ENCODE results near the gene CHID1.

The CHID1 gene

DNA sequence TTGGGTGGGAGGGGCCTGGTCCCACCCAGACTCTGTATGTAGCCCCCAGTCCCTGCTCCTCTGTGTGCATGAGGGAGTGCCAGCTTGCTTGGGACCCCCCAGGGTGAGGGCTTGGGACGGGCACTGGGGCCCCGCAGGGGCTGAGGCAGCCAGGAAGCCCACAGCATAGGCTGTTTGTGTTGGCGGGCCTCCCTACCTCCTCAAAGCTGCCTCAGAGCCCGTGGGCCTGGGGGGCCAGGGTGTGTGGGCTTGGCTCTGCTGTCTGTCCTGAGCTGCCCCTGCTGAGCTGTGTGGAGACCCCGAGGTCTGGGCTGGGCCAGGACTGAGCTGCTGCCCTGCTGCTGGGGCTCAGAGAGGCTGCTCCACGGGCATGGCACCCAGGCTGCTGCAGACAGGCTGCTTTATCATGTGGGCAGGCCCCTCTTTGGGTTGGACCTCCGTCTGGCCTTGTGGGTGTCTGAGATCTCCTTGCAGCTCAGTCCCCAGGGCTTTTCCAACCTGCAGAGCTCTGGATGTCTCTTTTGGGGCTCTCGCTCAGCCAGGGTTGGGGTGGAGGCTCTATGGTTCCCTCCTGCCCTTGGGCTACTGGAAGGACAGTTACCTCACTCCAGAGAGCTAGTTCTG is 64.6 kb downstream of the CHID1 start:
- peak; percentile 68 for DNase-seq

DNA sequence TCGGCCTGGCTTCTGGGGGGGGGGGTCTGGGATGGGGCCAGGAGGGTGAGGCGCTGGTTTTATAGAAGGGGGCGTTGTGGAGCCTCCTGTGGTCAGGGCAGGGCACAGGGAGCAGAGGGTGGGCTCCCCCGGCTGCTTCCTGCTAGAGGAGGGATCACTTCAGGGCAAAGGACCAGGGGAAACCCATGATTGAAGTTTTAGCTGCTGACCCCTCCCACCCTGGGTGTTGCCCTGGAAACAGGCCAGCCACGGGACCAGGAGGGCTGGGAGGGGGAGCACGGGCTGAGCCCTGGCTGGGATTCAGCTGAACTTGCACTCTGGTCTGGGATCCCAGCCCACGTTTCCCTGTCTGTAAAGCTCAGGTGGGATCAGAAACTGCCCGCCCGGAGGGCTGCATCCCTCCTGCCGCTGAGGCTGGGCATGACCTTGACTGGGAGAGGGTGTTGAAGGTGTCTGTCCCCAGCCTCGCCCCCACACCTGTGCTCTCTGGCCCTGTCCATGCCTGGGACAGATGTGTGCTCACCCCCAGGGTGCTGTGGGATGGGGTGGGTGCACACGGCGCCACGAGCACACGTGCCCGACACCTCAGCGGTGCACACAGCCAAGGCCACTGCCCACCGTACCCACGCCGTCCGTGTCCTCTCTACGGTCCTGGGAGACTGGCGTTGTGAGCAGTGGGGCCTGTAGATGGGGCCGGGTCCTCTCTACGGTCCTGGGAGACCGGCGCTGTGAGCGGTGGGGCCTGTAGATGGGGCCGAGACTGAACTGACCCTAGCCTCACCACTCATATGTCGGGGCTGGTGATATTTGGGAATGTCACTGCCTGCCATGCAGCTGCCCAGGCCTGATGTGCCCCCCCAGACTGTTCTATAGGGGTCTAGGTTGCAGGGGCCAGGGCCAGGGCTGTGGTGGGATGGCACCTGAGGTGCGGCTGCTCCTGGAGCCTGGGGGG is 65.6 kb downstream of the CHID1 start:
- DNase-seq, result peak; percentile 95

DNA sequence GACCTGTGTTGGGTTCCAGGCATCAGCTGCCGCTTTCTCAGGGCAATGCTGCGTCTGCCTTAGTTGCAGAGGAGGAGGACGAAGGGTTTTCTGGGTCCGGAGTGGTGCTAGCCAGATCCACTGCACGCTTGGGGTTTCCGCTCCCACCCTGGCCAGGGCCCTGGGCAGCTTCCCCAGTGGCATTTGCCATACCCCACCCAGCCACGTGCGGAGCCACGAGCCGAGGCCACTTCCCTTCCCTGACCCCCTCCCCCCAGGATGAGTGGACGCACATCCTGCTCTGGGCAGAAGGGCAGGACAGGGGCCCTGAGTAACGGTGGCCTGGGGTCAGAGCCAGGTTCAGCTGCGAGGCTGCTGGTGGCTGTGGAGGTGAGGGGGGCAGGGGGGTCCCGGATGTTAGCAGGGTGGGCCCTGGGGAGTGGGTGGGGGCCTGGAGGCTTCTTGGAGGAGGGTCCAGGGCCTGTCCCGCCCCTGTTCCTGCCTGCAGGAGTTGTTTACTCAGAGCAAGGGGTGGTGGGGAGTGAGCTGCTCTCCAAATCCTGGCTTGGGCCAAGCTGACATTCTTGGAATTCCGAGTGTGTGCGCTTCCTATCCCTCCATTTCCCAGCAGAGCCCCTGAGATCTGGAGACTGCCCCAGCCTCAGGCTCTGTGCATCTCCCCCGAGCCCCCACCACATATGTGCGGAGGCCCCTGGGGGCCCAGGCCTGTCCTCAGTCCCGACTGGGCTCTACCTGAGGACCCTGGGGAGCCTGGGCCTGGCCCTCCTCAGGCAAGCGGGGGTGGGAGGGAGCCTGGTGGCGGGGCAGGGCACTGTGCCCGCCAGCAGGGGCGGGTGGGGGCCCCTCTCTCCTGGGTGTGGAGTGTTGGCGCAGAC is 66.6 kb downstream of the CHID1 start:
- peak; percentile 68 for DNase-seq

DNA sequence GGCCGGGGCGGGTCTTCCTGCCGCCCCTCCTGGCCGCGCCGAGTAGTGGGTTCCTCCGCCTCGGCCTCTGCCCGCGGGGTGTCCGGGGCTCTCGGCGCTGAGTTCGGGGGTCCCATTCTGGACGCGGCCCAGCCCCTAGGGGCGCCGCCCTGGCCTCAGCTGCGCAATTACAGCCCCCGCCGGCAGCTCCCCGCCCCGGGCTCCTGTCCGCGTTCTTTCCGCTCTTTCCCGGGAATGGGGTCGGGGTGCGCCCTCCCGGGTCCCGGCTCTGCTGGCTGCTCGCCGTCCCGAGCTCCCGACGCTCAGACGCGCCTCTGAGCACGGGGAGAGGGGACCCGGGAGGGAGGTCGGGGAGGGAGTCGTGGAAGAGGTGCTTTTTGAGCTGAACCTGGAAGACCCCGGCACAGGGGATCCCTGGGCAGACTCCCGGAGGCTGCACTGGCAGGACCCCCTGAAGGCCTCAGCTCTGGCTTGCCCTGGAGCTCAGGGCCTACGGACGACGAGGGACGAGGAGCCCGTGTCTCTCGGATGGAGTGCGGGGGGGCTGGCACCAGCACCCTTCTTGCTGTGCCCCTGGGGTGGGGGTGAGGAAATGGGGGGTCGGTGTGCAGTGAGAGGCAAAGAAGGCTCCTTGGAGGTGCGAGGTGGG is 67.4 kb downstream of the CHID1 start:
- no peak for DNase-seq

DNA sequence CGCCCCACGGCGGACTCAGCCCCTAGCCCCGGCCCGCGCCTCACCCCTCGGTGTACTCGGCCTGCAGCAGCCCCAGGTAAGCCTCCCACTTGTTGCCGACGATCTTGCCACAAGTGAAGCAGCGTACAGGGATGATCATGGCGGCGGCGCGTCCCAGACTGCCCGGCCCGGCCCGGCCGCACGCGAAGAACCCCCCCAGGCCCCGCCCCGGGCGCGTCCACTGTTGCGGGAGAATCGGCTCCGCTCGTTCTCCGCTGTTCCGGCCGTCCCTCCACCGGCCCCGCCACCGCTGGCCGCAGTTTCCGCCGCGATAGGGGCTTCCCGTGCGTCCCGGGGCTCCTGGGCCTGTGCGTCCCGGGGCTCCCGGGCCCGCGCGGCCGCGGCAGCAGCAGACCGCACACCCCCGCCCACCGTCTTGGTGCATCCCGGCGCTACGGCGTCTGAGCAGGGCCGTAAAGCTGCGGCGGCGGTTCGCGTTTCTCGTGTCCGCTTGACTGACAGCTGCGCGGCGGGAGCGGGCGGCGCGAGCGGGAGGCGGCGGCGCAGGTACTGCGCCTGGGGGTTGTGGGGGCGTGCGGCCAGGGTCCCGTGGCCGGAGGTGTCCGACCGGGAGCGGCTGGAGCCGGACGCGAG is 68.1 kb downstream of the CHID1 start, which contains the start of the genes POLR2L and TSPAN4:
Gene POLR2L, minus strand, starts transcription at position 160 of the 633 bp plus-strand sequence. Its CDS starts 21 bp downstream, at position 139.
Gene TSPAN4, plus strand, starts transcription at position 483 of the 633 bp plus-strand sequence. CDS start 7,453 bp downstream, outside the sequence.
- peak; percentile 95 for DNase-seq

DNA sequence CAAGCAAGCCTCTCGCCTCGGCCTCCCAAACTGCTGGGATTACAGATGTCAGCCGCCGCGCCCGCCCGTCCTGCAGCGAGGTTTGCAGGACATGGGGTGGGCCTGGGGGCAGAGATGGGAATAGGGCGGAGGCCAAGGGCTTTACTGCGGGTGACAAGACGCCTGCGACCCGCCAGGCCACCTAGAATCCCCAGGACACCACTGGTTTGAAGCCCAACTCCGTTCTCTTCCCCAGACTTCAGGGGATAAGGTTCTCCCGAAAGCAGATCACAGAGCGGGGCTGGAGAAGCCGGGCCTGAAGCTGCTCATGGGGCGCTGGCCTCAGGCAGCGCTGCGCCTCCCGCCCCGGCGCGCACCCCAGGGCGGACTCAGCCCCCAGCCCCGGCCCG is 68.6 kb downstream of the CHID1 start:
- DNase-seq, result peak; percentile 53

DNA sequence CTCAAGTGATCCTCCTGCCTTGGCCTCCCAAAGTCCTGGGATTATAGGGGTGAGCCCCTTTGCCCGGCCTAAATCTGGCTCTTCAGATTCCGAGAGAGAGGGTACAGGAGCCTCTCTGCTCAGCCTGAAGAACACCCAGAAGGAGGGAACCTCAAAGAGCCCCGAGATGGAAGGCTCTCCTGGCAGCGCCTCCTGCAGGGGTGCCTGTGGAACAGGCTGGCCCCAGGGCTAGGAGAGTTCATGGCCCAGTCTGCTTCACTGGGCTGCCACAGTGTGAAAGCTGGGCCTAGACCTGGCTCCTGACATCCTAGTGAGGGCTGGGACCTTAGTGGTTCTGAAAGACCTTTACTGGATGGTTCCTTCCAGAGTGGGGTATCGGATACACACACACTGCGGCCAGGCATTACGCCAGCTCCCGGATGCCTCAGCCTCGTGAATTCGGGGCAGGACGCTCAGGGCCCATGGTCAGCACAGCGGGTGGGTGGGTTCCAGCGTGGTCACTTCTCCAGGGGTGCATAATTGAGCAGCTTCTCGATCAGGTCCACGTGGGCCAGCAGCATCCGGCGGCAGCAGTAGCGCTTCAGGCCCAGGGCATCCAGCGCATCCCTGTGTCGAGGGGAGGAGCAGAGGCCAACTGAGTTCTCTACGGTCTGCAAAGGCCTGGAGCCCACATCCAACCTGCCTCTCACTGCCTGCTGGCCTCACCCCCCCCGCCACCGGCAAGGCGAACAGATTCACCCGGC is 70.6 kb downstream of the CHID1 start:
- peak; percentile 52 for DNase-seq

DNA sequence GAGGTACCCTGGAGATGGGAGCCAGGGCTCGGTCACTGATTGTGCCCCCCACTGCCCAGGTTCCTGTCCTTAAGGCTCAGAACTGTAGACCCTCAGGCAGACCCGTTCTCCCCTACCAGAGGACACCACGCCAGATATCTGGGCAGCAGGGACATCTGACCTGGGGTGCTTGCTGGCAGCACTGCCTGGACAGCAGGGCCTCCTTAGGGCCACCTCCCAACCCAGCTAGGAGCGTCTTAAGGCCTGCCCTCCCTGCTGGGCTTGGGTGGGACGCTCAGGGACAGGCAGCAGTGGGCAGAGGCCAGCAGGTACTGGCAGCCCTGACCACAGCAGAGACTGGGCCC is 71.4 kb downstream of the CHID1 start:
- DNase-seq, result no peak

DNA sequence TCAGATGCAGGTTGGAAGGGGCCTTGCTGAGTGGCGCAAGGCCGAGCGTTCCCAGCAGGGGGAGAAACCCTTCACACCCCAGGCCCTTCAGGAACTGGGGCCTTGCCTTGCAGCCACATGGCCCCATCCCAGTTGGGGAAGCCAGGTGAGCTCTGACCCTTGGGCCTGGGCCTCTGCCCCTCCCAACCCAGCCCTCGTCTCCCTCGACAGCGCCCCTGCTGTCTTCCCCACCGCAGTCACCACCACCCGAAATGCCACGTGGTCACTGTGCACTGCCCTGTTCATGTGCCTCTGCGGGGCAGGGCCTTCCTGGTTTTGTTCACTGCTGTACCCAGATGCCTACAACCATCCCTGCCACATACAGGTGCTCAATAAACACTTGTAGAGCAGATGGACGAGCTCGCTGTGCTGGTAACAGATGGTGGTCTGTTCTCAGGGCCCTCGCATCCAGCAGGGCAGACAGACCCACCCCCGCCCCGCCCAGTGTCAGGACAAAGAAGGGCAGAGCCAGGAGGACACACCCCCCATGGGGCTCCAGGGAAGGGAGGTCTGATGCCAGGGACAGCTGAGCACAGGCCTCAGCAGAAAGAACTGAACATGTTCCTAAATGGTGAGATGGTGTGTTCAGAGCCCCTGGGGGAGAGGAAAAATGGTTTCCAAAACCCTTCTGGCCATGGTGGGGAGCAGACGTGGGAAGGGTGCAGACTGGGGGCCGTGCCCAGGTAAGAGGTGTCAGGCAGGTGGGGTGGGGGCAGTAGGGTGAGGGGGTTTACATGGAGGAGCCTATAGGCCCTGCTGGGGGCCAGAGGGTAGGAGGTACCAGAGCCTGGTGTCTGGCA is 72.0 kb downstream of the CHID1 start:
- no peak for DNase-seq

DNA sequence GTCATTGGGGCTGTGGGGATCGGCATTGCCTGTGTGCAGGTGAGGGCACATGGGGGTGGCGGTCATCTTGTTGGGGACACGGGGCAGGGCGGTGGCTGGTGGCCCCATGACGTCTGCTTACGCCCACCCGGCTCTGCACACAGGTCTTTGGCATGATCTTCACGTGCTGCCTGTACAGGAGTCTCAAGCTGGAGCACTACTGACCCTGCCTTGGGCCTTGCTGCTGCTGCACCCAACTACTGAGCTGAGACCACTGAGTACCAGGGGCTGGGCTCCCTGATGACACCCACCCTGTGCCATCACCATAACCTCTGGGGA is 72.7 kb downstream of the CHID1 start:
- no peak for DNase-seq

DNA sequence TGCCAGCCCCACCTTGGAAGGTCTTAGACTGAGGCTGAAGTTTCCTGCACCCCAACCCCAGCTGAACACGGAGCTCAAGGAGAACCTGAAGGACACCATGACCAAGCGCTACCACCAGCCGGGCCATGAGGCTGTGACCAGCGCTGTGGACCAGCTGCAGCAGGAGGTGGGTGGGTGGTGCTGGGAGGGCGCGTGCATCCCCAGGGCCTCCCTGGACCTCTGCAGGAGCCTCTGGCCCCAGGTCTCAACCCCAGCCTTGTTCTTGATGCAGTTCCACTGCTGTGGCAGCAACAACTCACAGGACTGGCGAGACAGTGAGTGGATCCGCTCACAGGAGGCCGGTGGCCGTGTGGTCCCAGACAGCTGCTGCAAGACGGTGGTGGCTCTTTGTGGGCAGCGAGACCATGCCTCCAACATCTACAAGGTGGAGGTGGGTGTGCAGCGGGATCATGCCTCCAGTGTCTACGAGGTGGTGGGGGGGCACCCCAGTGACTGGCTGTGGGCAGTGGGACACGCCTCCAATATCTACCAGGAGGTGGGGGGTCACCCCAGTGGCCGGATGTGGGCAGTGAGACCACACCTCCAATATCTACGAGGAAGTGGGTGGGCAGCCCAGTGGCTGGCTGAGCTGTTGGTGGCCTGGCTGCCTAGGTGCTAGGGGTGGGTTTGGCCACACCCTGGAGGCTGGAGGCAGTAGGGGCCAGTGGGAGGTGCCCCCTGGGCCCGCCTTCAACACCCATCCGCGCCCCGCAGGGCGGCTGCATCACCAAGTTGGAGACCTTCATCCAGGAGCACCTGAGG is 73.2 kb downstream of the CHID1 start:
- peak; percentile 77 for DNase-seq

DNA sequence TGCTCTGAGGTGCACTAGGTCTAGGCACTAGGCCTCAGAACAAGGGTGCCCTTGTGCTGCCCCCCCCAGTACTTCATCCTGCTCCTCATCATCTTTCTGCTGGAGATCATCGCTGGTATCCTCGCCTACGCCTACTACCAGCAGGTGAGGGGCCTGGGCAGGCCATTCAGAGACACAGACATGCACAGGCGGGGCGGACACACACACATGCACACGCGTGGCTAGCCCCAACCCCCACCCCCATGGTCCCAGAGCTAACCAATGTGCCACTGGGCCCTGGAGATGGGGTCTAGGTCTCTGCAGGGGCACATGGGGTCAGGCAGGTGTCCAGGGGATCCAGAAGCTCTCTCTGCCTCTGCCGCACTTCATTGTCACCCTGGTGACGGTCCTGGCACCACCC is 73.9 kb downstream of the CHID1 start:
- DNase-seq, result no peak

DNA sequence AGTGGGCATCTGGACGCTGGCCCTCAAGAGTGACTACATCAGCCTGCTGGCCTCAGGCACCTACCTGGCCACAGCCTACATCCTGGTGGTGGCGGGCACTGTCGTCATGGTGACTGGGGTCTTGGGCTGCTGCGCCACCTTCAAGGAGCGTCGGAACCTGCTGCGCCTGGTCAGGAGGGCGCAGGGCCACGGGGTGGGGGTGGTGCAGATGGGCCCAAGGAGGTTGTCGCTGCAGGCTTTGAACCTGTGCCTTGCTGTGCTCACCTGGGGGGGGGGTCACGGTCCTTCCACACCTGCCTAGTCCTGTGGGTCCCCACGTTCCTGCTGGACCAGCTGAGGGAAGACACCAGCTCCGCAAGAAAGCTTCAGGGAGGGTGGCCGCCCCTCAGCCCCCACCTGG is 74.3 kb downstream of the CHID1 start:
- DNase-seq, result no peak

DNA sequence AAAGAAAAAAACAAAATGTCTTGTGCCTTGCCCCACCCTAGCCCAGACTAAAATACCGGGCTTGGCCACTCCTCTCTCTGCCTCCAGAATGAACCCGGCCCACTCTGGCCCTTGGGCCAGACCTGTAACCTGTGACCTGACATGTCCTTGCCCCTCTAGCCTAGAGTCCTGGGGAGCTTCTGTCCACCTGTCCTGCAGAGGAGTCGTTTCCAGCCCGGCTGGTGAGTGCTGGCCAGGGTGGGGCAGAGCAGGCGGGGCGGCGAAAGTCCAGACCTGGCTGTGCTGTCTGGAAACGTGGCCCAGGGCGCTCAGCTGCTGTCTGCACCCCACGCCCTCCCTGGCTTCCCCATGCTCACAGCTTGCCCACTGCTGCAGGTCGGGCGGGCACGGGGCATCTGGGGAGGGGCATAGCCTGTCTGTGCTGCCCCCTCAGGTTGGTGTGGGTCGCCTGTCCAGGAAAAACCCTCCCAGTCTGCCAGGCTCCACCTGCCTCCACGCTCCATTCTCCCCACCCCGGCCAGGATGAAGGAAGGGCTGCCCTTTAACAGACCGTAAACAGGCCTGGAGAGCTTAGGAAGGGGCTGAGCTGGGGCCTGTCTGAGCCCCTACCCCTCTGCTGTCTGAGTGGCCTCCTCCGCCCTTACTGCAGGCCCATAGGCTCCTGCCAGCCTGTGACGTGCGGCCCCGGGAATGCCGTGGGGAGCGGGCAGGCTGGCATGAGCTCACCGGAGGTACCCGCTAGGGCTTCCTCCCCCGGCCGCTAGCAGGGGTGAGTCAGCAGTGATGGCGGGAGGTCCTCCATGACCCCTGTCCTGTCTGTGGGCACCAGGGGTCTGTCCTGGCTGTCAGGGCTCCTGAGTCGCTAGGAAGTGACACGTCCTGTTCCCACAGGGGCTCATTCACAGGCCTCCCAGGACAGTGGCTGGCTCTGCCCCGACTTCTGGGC is 76.0 kb downstream of the CHID1 start:
- peak; percentile 68 for DNase-seq

DNA sequence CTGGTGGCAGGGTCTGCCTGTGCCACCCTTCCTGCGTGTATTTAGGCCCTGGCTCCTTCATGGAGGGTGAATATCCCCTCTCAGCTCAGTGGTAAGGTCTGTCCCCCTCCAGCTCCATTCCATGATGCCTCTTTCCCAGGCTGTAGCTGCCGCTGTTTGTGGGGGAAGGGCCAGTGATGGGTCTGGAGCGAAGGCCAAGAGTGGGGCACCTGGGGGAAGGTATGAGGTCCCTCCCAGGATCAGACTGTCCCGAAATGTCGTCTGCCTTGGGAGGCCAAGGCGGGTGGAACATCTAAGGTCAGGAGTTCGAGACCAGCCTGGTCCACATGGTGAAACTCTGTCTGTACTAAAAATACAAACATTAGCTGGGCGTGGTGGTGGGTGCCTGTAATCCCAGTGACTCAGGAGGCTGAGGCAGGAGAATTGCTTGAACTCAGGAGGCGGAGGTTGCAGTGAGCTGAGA is 76.7 kb downstream of the CHID1 start:
- no peak for DNase-seq

DNA sequence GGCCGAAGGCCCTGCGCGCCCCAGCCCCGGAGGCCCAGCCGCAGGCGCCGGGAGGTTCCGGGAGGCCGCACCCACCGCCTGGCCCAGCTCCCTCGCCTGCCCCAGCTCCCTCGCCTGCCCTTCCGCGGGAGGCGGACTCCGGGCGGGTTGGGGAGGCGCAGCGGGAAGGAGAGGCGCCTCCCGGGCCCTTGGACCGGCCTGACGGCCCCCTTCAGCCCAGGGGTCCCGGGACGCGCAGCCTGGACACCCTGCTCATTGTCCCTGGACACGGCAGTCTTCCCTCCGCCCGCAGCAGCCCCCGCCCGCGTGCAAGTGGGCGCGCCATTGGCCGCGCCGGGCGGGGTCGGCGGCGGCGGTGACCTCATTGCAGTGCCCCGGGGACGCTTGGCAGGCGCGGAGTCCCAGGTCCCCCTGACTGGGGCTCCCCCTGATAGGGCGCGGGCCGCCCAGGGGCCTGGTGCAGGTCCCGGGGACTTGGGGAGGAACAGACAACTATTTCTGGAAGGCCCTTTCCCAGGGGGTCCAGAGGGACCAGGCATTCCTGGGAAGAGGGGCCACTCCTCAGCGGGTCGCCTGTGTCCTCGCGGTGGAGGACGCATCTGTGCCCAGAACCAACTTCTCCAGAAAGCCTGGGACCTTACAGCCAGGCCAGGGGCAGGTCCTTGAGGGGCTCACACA is 77.4 kb downstream of the CHID1 start:
- peak; percentile 75 for DNase-seq

DNA sequence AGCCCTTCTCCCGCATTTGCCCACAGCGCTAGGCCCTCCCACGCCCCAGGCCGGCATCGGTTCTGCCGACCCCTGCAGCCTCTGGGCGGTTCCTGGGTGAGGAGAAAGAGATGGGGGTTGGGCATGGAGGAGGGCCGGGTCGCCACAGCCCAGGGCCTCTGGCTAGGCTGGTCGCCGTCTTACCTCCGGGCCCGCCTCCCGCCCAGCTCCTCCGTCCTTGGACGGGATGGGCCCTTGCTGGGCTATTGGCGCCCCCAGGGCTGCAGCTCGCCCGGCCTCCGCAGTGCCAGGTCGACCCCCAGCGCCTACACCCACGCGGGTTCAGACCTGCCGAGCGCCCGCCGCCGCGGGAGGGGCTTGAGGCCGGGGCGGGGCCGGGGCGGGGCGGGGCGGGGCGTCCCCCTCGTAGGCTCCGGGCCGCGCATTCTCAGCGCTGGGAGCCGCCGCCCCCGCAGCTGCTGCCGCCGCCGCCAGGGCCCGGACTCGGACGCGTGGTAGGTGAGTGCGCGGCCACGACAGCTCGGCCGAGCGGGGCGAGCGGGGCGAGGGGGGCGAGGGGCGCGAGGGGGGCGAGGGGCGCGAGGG is 78.0 kb downstream of the CHID1 start, which contains the start of gene CD151:
Gene CD151, plus strand, starts transcription at position 424 of the 585 bp plus-strand sequence. CDS start 3,118 bp downstream, outside the sequence.
- peak; percentile 78 for DNase-seq

Measured in hematopoietic multipotent progenitor cell treated with erythropoietin and hydrocortisone succinate and interleukin-3 and kit ligand, for 4 days (in vitro differentiated cells).